Measurements from ENCODE around the gene RAMP3.

- no peak for TF ChIP-seq CTCF (IDR thresholded peaks at IDR 0.05)
- TF ChIP-seq POLR2A (IDR thresholded peaks at IDR 0.05), result no peak
Observed at GRCh38 chr7:45176886-45177731, 19.5 kb downstream of the RAMP3 start.
